H4 (cell line): Measurements from ENCODE around the gene TEAD4. TPM values are rescaled to one million over a fixed set of nuclear protein-coding genes. Genes with fewer than 3 reads are reported as not detected.

Source experiments
- DNase-seq: peaks from one replicate; pipeline ENCODE4 v3.0.0-alpha.2; 2015; ENCODE audit warnings: low spot score
- total RNA-seq: library from RNA; depleted of rRNA; stranded (reverse); fragments of >200 nt; shearing (Covaris generic); gene quantifications from 2 replicates; pipeline ENCODE4 v1.2.3, GENCODE V29; 2014; rRNA removed

TEAD4 gene
- total RNA-seq, 1 experiment from 2014 or later, result 23.6 TPM

DNA sequence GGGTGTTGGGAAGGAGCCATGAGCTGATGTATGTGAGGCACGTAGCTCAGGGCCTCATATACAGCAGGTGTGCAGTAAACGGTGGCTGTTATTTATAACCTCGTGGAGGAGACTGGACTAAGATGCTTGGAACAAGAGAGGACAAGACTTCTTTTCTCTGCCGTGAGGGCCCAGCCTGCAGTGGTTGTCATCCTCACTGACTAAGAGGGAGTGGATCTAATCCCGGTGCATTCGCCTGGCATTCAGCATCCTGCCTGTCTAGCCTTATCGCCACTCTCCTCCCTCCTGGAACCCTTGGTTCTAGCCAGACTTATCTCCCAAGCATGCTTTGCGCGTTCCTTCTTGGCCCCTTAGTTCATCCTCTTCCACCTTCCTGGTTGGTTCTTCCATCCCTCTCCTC lies 121.9 kb downstream of the TEAD4 start:
- DNase-seq, result no peak

DNA sequence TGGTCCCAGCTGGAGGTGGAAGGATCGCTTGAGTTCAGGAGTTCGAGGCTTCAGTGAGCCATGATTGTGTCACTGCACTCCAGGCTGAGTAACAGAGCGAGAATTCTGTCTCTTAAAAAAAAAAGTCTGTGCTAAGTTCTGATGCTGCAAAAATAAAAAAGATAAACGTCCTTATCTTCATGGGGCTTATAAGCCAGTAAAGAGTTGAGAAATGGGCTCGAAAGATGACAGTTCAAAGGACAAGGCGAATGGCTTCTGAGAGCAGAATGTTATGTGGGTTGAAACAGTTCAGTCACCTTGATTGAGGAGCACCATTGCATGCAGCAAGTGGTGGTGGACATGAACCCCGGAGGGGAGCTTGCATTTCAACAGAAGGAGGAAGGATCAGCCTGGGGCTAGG lies 122.7 kb downstream of the TEAD4 start:
- DNase-seq, result no peak

DNA sequence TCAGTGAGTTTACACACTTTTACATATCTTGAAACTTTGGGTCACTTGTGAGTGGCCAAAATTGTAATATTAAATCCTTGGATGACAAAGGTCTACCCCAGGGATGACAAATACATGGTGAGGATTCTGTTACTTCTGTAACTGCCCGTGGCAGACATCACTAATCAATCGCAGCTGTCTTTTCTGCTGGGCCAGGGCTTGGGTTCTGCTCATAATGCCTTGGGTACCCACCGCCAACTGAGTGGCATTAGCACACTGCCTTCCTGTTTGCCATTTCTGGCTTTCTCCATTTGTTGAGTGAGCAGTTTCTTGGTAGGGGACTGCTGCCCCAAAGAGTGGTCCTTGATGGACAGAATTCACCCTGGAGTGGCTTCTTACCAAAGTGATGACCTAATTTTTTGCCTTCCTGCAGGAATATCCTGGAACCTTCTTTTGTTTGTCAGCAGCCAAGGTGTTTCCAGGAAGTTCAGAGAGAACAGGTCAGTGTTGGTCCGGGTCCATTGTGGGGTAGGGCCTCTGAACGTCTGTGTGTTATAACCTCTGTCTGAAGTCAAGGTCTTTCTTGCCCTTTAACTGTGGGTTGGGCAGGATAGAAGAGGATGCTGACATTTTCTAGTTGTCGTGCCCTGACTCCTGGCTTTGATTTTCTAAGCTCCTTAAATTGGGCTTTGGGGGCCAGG lies 124.2 kb downstream of the TEAD4 start:
- DNase-seq, result no peak

DNA sequence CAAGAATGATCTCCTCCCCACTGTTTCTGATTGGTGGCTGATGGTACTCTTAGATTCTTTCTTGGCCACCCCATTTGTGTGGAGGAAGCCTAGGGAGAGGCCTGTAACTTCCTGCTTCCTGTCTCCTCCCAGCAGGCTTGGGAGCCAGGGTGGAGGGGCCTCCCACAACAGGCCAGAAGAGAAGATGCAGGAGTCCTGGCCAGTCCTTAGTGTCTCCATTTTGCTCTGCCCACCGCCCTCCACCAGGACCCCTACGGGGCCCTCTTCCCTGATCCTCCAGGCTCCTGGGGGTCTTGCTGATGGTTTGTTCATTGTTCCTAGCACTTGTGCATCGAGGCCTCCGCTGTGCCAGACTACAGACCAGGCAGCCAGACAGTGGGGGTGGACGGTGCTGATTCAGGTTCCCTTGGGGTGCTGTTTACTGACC lies 124.7 kb downstream of the TEAD4 start:
- DNase-seq, result no peak

DNA sequence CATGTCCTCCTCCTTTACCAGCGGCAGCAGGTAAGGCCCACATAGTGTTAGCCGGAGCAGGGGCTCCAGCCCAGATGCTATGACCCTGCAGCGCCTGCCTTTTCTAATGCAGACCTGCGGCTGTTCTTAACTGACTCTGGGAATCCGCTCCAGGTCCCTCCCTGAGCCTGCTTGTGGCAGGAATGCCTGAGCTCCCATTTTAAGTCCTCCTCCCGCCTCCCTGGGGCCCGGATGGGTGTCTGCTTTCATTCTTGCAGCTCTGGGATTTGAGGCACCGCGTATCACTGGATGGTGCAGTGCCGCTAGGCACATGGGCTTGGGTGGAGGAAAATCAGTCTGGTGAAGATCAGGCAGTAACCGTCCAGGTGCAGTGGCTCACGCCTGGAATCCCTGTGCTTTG lies 125.5 kb downstream of the TEAD4 start:
- DNase-seq, result no peak

DNA sequence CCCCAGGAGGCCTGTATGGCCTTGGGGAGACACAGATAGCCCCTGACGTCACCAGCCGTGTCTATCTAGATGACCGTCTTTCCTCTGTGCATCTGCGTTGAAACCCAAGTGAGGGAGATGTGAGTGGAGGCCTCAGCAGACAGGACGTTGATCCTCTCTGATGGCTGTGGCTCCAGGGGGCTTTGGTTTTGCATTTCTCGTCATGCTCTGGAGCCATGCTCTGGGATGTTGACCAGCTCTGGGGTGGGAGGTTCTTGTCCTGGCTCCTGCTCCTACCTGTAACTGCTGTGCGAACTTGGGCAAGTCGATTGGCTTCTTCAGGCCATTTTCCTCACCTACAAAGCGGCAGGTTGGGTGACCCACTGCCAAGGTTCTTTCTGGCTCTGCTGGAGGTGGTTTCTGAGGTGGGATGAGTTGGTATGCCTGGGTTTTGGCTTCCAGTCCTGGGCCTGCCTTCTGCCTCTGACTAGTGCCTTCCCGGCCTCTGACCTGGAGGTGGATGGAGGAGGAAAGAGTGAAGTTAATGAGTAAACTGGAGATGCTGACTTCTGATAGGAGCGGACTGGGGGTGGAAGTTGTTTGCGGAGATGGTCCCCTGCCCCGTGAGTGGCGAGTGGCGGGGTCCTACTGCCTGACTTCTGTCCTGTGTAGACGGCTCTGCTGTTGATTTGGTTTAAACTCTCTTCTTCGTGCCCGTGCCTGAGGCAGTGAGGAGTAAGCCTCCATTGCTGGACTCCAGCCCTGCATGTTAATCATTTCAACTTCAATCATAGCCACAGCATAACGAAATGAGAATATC lies 126.3 kb downstream of the TEAD4 start:
- no peak for DNase-seq

DNA sequence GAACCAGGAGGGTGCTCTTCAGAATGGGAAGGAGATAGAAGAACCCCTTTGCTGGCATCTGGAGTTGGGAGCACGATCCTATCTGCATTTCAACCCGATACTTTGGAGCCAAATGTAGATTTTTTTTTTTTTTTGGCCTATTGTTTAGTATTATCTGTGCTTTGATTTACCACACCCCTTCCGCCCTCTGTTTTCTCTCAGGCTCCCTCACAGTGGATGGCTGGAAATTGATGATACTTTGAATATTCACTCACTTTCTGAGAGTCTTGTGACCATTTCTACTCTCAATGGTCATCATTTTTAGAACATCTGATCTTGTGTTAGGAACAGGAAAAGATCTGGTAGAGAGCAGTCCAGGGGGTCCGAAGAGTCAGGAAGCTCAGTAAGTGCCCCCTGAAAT lies 127.0 kb downstream of the TEAD4 start:
- no peak for DNase-seq

DNA sequence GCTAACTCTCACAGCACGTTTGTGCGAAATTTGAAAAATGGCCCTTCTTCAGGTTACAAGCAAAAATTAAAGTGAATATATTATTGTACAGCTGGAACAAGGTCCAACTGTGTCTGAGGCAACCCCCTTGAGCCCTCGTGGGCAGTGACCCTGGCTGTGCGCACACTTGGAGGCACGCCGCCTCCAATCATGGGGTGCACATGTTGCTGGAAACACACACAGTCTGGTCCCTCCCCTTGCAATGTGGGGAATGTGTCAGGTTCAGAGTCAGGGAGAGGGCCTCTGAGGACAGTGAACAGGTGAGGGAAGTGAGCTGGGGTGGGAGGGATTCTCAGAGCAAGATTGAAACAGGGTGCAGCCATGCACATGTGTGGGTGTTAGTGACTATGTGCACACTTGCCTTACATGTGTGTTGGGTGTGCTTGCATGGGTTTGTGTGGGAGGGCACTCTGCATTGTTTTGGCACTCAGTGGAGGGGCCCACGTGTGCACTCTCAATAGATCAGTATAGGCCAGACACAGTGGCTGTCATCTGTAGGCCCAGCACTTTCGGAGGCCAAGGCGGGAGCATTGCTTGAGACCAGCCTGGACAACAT lies 127.6 kb downstream of the TEAD4 start:
- DNase-seq, result no peak

DNA sequence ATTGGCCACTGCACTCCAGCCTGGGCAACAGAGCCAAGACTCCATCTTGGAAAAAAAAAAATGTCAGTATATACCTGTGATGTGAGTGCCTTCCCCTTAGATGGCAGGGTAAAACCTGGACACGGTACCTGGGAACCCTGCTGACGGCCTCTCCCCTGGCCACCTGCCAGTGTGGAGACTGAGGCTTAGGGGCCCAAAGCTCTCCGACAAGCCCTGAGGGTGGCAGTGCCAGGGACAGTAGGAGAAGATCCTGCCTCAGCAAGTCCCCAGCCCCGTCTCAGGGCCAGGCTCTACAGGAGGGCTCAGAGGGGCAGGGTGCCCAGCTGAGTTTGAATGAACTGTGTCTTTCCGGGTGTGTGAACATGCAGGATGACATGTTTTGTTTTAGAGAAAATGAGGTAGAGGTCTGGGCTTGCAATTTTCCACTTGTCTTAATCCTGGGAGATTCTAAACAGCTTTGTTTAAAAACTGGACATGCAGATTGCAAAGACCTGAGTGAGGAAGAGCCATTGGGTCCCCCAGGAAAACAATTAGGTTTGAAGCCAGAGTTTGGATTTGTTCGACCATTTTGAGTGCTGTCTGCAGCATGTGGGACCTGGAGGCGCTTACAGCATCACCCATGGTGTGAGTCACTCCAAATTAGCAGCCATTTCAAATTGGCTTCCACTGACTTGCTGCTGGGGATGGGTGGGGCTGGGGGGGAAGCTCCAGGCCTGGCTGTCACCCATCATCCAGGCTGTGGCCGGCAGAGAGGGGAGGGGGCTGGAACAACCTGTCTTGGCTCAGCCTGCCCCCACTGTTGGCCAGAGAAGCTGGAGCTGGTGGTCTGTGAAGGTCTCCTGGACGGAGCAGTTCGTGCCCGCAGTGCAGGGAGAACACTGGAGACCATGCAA lies 128.8 kb downstream of the TEAD4 start:
- DNase-seq, result no peak

DNA sequence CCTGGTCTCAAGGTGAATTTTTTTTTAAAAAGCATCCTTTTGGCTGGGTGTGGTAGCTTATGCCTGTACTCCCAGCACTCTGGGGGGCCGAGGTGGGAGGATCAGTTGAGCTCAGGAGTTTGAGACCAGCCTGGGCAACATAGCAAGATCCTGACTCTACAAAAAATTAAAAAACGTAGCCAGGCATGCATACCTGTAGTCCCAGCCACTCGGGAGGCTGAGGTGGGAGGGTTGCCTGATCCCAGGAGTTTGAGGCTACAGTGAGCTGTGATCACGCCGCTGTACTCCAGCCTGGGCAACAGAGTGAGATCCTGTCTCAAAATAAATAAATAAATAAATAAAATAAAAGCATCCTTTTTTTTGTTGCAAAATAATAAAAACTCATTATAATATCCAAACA lies 130.4 kb downstream of the TEAD4 start:
- DNase-seq, result no peak

Other genes with a start within 250 kb of the TEAD4 start
- gene FKBP4, start 164.4 kb upstream of the TEAD4 start, total RNA-seq, result 96.4 and 97.5 TPM in 2 replicates
- gene ITFG2, start 146.7 kb upstream of the TEAD4 start, total RNA-seq, result 6.8 and 9.5 TPM in 2 replicates
- gene NRIP2, start 124.4 kb upstream of the TEAD4 start, total RNA-seq, result 0.04 TPM in 1 of 2 replicates, not detected in the other
- not detected in 2 replicates for gene TEX52, start 102.4 kb upstream of the TEAD4 start, total RNA-seq
- 45.8 and 61.9 TPM in 2 replicates for gene FOXM1, start 82.2 kb upstream of the TEAD4 start, total RNA-seq
- gene RHNO1, start 82.2 kb upstream of the TEAD4 start, total RNA-seq, result 71.0 and 94.6 TPM in 2 replicates
- gene TULP3, start 68.5 kb upstream of the TEAD4 start, total RNA-seq, result 29.4 and 35.1 TPM in 2 replicates
- gene TSPAN9, start 118.0 kb downstream of the TEAD4 start, total RNA-seq, result 12.7 and 15.8 TPM in 2 replicates